Hematopoietic multipotent progenitor cell treated with erythropoietin and hydrocortisone succinate and interleukin-3 and kit ligand, for 17 days (in vitro differentiated cells): ENCODE results near the gene ZNF578.
"Not testable (repeated sequence)": the region's sequence is repeated elsewhere in the genome, so short reads cannot be mapped to it uniquely, and the experiment has no call there.

ENCODE experiments used
- DNase-seq: peaks from one replicate; pipeline ENCODE4 v3.0.0-alpha.2; 2015; ENCODE audit warnings: low spot score

Gene ZNF578

DNA sequence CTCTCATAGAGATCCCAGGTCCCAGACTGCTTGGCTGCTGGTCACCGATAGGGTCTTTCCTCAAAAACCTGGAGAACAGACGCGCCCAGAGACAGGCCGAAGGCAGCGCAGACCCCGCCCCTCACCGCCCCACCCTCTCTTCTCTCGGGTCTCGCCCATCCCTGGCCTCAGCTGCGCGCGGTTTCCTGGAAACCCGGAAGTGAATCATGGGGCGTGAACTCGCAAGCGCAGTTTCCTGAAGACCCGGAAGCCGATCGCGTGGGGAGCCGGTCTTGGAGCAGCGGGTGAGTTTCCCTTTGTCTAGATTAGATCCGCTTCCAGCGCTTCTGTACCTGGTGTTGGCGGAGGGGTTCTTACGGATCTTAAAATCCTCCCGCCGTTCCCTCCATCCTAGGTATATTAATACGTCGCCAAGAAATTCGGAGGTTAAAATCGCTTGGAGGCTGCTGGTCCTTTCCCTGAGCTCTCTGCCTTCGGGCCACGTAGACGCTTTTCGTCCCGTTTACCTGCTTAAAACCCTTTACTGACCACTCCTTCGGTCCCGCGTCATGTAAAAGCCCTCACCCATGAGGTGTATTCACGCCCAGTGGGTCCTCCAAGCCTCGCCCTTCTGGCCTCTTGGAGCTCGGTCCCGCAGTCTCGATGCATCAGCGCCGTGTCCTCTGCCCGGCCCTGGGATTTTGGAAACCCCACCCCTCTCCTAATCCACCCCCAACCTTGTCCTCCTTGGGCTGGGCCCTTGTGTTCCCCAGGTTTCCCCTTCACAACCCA lies at the start of gene ZNF578:
Gene ZNF578, plus strand, starts transcription at position 230 of the 771 bp plus-strand sequence. CDS start 48,293 bp downstream, outside the sequence.
- no peak for DNase-seq

DNA sequence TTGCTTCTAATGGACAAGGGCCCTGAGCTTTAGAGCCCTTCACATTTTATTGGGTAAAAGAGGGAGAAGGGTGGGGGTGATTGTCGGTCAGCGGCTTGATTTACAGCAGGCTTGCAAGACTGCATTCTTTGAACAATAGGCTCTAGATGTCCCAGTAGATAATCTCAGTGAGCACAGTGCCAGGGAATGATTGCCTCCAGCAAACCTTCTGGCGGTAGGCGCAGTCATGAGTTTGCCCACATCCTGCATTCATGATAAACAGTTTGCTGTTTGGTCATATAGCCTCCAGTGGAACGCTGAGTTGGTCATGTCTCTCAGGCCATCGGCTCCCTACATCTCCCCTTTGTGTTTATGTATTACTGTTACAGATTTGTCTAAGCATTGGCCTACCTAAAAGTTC lies 43.1 kb upstream of the ZNF578 start:
- DNase-seq = no peak

DNA sequence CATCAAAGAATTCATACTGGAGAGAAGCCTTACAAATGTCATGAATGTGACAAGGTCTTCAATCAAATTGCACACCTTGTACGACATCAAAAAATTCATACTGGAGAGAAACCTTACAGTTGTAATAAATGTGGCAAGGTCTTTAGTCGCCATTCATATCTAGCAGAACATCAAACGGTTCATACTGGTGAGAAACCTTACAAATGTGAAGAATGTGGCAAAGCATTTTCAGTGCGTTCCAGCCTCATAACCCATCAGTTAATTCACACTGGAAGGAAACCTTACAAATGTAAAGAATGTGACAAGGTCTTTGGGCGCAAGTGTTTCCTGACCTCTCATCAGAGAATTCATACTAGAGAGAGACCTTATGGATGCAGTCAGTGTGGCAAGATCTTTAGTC lies 37.6 kb upstream of the ZNF578 start:
- no peak for DNase-seq

DNA sequence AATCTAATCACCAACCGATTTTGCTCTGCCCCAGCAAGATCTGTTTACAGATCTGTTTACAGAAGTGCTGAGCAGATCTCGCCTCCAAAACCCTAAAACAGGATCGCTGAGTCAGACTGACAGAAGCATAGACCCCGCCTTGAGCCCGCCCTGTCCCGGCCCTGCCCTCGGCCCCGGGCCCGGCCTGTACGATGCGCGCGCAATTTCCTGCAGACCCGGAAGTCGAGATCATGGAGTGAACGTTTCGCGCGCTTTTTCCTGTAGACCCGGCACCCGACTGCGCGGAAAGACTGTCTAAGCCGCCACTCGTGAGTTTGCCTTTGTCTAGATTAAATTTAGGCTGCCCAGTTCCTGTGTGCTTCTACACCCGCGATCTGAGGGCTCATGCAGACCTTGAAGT lies 24.4 kb upstream of the ZNF578 start, which contains the start of gene ZNF534:
Gene ZNF534, plus strand, starts transcription at position 212 of the 400 bp plus-strand sequence. CDS start 2,327 bp downstream, outside the sequence.
- no peak for DNase-seq

DNA sequence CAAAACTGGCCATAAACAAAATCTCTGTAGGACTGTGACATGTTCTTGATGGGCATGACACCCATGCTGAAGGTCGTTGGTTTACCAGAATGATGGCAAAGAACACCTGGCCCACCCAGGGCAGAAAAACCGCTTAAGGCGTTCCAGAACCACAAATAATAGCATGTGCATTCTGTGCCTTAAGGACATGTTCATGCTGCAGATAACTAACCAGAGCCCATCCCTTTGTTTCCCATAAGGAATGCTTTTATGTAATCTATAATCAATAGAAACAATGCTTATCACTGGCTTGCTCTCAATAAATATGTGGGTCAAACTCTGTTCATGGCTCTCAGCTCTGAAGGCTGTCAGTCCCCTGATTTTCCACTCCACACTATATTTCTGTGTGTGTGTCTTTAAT lies 11.2 kb upstream of the ZNF578 start:
- no peak for DNase-seq

DNA sequence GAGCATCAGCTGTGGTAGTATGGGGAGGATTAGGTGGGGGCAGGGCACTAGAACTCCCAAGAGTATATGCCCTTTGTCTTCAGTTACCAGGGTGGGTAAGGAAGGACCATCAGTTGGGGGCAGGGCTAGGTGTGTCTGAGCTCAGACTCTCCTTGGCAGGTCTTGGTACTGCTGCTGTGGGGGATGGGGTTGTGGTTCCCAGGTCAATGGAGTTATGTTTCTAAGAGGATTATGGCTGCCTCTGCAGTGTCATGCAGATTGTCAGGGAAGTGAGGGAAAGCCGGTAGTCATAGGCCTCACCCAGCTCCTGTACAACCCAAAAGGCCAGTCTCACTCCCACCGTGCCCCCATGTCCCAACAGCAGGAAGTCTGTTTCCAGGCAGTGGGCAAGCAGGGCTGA lies 8.8 kb upstream of the ZNF578 start:
- no peak for DNase-seq

DNA sequence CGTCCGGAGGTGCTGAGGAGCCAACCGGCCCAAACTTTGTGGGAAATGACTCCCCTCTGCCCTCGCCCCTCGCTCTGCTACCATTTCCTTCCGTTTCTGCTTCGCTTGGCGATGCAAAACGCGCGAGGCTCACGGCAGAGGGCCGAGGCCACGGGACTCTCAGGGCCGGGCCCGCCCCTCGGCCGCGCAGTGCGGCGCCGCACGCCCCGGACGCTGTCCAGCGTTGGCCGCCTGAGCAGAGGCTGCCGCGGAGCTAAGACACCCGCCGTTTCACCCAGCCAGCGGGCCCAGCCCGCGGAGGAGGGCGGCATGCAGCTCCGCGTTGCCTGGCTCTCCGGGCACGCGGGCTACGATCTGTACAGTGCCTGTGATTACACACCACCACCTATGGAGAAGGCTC lies 2.1 kb upstream of the ZNF578 start:
- no peak for DNase-seq

DNA sequence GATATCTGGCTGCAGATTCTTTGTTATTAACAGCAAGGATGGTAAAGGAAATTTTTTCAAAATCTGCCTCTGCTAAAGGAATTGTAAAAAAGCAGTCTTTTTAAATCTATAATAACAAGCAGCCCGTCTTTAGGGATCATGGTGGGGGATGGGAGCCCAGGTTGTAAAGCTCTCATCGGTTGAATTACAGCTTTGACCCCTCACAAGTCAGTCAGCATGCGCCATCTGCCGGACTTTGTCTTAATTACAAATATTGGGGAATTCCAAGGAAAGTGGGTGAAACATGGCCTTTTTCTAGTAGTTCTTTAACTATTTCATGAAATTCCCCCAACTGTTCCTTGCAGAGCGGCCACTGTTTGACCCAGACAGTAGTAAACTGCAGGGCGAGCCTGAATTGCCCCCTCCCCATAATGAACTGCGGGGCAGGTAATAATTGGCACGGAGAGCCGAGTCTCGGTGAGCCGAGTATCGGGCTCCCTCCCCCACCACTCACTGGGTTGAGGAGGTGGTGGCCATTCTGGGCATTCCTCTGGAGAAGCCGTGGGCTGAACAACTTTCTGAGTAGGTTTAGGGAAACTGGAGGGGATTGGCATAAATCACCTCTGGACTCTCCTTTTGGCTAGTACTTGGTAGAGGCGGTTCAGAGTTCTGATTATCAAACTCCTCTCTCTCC lies 11.6 kb downstream of the ZNF578 start:
- no peak for DNase-seq

DNA sequence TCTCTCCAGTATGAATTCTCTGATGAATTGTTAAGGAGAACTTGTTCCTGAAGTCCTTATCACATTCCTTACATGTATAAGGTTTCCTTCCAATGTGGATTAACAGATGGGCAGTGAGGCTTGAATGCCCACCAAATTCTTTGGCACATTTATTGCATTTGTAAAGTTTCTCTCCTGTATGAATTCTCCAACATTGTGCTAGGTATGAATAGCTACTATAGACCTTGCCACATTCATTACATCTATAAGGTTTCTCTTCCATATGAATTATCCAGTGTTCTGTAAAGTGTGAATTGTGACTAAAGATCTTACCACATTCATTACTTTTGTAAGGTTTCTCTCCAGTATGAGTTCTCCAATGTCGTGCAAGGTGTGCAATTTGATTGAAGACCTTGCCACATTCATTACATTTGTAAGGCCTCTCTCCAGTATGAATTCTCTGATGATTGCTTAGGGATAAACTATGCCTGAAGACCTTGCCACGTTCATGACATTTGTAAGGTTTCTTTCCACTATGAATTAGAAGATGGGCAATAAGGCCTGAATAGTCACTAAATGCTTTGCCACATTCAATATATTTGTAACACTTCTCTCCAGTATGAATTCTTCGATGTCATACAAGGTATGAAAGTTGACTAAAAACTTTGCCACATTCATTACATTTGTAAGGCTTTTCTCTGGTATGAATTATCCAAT lies 20.4 kb downstream of the ZNF578 start:
- no peak for DNase-seq

DNA sequence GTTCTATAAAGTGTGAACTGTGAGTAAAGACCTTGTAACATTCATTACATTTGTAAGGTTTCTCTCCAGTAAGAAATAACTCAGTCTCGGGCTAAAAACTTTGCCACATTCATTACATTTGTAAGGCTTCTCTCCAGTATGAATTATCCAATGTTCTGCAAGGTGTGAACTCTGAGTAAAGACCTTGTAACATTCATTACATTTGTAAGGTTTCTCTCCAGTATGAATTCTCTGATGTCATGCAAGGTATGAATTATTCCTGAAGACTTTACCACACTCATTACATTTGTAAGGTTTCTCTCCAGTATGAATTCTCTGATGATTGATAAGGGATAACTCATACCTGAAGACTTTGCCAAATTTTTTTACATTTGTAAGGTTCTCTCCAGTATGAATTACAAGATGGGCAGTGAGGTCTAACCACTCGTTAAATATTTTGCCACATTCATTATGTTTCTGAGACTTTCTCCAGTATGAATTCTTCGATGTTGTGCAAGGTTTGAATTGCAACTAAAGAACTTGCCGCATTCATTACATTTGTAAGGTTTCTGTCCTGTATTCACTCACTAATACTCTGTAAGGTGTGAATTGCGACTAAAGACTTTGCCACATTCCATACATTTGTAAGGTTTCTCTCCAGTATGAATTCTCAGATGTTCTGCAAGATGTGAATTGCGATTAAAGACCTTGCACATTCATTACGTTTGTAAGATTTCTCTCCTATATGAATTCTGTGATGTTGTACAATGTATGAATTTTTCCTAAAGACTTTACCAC lies 21.2 kb downstream of the ZNF578 start:
- DNase-seq = no peak

DNA sequence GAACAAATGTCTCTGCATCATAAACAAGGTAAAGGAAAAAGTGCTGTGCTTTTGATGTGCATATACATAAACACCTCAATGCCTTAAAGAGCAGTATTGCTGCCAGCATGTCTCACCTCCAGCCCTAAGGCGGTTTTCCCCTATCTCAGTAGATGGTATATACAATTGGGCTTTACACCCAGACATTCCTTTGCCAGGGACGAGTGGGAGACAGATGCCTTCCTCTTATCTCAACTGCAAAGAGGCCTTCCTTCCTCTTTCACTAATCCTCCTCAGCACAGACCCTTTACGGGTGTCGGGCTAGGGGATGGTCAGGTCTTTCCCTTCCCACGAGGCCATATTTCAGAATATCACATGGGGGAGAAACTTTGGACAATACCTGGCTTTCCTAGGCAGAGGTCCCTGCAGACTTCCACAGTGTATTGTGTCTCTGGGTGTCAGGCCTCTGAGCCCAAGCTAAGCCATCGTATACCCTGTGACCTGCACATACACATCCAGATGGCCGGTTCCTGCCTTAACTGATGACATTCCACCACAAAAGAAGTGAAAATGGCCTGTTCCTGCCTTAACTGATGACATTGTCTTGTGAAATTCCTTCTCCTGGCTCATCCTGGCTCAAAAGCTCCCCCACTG lies 30.9 kb downstream of the ZNF578 start:
- not testable (repeated sequence) for DNase-seq

DNA sequence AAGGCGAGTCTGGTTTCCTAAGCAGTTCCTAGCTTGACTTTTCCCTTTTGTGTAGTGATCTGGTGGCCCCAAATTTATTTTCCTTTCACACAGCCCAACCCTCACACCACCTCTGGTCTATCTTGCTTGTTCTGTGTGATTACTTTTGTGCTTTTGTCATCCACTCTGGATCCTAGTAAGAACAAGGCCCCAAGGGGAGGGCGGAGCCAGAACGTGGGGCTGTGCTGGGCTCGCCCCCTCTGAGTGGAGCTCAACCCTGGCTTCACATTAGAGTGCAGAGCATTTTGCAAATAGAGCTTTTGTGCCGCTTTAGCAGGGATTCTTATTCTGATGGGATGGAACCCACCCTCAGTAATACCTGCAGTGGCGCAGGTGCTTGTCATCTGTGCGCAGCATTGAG lies 31.7 kb downstream of the ZNF578 start:
- not testable (repeated sequence) for DNase-seq

DNA sequence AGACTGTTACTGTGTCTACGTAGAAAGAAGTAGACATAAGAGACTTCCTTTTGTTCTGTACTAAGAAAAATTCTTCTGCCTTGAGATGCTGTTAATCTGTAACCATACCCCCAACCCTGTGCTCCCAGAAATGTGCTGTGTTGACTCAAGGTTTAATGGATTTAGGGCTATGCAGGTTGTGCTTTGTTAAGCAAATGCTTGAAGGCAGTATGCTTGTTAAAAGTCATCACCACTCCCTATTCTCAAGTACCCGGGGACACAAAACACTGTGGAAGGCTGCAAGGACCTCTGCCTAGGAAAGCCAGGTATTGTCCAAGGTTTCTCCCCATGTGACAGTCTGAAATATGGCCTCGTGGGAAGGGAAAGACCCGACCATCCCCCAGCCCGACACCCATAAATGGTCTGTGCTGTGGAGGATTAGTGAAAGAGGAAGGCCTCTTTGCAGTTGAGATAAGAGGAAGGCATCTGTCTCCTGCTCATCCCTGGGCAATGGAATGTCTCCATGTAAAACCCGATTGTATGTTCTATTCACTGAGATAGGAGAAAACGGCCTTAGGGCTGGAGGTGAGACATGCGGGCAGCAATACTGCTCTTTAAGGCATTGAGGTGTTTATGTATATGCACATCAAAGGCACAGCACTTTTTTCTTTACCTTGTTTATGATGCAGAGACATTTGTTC lies 32.3 kb downstream of the ZNF578 start:
- DNase-seq = not testable (repeated sequence)

DNA sequence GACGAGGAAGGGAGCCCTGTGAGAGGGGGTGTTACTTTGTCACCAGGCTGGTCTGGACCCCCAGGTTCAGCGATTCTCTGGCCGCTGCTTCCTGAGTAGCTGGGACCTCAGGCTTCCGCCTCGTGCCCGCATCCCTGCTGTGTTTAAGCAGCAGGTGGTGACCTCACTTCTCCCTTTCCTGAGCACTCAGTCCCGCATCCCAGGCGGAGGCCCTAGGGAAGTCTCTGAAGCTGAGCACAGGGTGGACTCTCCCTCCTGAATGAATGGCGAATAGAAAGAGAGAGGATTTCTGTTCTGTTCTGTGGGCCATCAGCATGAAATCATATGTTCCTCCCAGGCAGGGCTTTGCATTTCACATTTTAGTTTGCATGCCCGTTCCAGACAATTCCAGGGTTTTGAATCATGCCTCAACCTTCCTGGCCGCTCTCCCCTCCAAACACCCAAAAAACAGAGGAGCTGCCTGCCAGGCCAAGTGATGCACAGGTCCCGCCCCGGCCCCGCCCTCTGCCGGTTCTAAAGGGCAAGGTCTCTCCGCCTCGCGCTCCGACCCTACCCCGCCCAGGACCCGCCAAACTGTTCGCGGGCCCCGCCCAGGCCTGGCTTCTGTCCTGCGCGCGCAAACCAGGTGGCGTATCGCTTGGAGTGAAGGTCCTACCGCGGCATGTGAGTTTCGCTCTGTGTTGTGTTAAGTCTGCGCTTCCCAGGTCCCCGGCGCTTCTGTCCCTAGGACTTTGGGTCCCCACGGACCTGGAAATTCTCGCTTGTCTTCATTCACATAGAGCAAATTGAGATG lies 39.0 kb downstream of the ZNF578 start:
- no peak for DNase-seq

DNA sequence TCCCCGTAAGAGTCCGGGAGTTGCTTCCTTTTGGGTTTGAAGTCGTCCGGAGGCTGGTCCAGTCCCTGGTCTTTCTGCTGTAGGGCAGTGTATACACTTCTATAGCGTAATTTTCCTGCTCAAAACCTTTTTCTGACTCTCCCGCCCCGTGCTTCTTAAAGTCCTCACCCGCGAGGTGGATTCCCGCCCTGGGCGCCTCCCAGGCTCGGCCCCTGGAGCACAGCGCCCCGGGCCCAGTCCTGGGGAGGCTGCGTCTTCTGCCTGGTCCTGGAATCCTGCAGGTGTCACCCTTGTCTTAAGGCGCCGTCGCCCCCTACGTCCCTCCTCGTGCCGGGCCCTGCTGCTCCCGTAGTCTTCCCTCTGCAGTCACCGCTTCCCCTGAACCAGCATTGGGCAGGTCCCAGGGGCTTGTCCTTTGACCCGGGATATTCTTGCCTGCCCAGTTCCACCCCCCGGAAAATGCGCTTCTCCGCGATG lies 39.7 kb downstream of the ZNF578 start:
- no peak for DNase-seq

DNA sequence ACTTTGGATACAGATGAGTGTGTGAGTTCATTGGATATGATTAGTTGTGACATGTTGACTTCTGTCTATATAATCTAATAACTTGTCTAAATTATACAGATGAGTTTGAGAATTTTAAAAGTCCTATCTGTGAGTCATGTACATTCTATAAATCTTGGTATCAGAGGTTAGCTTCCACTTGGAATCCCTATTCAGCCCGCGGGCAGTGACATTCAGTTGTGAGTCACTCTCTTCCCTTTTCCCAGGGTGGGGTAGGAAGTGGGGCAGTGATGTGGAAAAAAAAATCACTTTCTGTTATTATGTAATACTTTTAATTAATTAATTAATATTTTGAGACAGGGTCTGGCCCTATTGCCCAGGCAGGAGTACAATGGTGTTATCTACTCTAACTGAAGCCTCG lies 41.2 kb downstream of the ZNF578 start:
- DNase-seq = no peak

DNA sequence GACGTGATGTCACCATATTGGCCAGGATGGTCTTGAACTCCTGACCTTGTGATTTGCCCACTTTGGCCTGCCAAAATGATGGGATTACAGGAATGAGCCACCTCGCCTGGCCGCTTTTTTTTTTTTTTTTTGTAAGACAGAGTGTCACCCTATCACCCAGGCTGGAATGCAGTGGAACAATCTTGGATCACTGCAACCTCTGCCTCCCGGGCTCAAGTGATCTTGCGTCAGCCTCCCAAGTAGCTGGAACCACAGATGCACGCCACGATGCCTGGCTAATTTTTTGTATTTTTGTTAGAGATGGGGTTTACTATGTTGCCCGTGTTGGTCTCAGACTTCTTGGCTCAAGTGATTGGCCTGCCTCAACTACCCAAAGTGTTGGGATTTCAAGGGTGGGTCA lies 45.2 kb downstream of the ZNF578 start:
- DNase-seq = no peak

DNA sequence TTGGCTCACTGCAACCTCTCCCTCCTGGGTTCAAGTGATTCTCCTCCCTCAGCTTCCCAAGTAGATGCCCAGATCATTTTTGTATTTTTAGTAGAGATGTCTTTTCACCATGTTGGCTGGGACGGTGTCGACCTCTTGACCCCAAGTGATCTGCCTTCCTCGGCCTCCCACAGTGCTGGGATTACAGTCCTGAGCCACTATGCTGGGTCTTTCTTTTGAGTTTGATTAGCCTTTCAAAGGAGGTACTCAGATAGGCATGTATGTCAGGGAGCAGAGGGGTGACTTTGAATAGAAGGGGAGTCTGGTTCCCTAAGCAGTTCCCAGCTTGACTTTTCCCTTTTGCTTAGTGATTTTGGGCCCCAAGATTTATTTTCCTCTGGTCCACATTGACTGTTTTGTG lies 47.1 kb downstream of the ZNF578 start:
- DNase-seq = not testable (repeated sequence)

DNA sequence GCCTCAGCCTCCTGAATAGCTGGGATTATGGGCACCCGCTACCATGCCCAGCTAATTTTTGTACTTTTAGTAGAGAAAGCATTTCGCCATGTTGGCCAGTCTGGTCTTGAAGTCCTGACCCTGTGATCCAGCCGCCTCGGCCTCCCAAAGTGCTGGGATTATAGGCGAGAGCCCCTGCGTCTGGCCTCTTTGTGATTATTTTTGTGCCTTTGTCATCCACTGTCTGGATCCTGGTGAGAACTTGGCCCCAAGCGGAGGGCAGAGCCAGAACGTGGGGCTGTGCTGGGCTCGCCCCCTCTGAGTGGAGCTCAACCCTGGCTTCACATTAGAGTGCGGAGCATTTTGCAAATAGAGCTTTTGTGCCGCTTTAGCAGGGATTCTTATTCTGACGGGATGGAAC lies 47.6 kb downstream of the ZNF578 start:
- not testable (repeated sequence) for DNase-seq

DNA sequence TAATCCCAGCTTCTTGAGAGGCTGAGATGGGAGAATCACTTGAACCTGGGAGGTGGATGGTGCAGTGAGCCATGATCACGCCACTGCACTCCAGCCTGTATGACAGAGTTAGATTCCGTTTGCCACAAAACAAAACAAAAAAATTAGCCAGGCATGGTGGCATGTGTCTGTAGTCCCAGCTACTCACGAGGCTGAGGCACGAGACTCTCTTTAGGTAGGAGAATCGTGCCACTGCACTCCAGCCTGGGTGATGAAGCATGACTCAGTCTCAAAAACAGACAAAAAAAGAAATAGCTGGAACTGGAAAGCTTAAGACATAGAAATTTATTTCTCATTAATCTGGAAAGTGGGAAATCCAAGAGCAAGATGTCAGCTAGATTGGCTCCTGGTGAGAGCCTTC lies 53.9 kb downstream of the ZNF578 start:
- DNase-seq = no peak
